H1 (cell line): ENCODE measurements around the gene TRAT1. TPM values are rescaled to one million over a fixed set of nuclear protein-coding genes. Genes with fewer than 3 reads are reported as not detected.

Experiments
- ASH2L ChIP-seq: fragments of 200-600, 300-600 bp; sonication (generic); IDR thresholded peaks from one replicate; pipeline ENCODE4 v1.7.1; 2017; ENCODE audit warnings: low read length
- HDAC2 ChIP-seq, 2 experiments: fragments of 300-600 bp in 1 of 2; sonication (generic) in 1 of 2; IDR thresholded peaks; 2 replicates each; pipeline ENCODE4 v1.6.1; 2011 to 2012; ENCODE audit warnings: low read depth in 2 of 2, low read length in 2 of 2, mild to moderate bottlenecking in 2 of 2, moderate library complexity in 2 of 2, borderline replicate concordance in 1 of 2, inconsistent platforms in 1 of 2
- SIRT6 ChIP-seq: IDR thresholded peaks from one replicate; pipeline ENCODE4 v1.7.1; 2012; ENCODE audit warnings: low read length, inconsistent platforms
- polyA plus RNA-seq, 7 experiments: library from polyadenylated mRNA; depleted of rRNA in 3 of 7; stranded (reverse) in 5 of 7; unstranded in 2 of 7; fragments of >200 nt in 5 of 7; fragments of 200-250 nt in 2 of 7; gene quantifications; 1 replicate in 5 of 7; 2 replicates in 1 of 7; 4 replicates in 1 of 7; pipeline versions ENCODE4 v1.2.1 to v1.2.3, GENCODE V29; 2011 to 2013; ENCODE audit warnings: missing spikeins in 2 of 7, mixed read lengths in 2 of 7
- total RNA-seq: library from RNA; stranded (reverse); fragmentation: NEBNext Ultra II Directional; extraction: Animal tissue kit (Norgen Biotek cat#: 25700); gene quantifications from 2 replicates; pipeline ENCODE4 v1.2.1, GENCODE V29; 2021

Gene TRAT1
- total and polyA plus RNA-seq, 2 of the 8 experiments (the other 6 are each of a cell fraction or from before 2014, with no cell fraction given): not detected

GRCh38 chr3:108833611-108834010 is 11.0 kb downstream of the TRAT1 start (continued):
- TF ChIP-seq HDAC2 (IDR thresholded peaks at IDR 0.05; ENCODE audit: borderline replicate concordance in 1 of 2, low read depth in 2 of 2, low read length in 2 of 2) (no peak), ASH2L (no peak), SIRT6 (no peak)
